PC-3 (cell line): Measurements from ENCODE around the gene TOX3. TPM values are rescaled to one million over a fixed set of nuclear protein-coding genes. Genes with fewer than 3 reads are reported as not detected.

Experiments used
- ATAC-seq: fragments of 200-7000 bp; cut with Tn5 transposase; 2 replicates; pipeline ENCODE4 v1.9.1; 2020; ENCODE audit warnings: mild to moderate bottlenecking, moderate library complexity
- Bru-seq: library from RNA; stranded (reverse); fragments of 400-500 nt; gene quantifications from one replicate; lab custom pipeline; 2021; lab: Mats Ljungman, UMichigan
- BruChase-seq, 2 experiments: library from RNA; stranded (reverse); fragments of 400-500 nt; gene quantifications; one replicate each; lab custom pipeline; 2021; lab: Mats Ljungman, UMichigan
- BruUV-seq: library from RNA; stranded (reverse); fragments of 400-500 nt; replicated peaks from 2 replicates; lab custom pipeline; 2021; lab: Mats Ljungman, UMichigan
- CTCF ChIA-PET: fragments of 300-600 bp; sonication (Branson Sonifier 250); formaldehyde crosslinking; loops from one replicate; lab custom pipeline; 2022; ENCODE audit warnings: antibody characterized with exemption; lab: Charles Lee
- POLR2A ChIA-PET: fragments of 300-600 bp; sonication (Branson Sonifier 250); formaldehyde crosslinking; loops from one replicate; lab custom pipeline; 2022; ENCODE audit warnings: antibody characterized with exemption; ENCODE audit not compliant: unreplicated experiment; lab: Charles Lee
- DNase-seq: peaks from one replicate; pipeline ENCODE4 v3.0.0-alpha.2; 2015
- H2AFZ ChIP-seq: fragments of 300-600 bp; sonication (generic); 2 replicates; pipeline ENCODE4 v1.6.0; 2016; ENCODE audit warnings: antibody characterized with exemption, low read length
- H3F3A ChIP-seq: fragments of 300-600 bp; sonication (generic); one replicate; pipeline ENCODE4 v1.6.0; 2017; ENCODE audit warnings: antibody characterized with exemption, low read length, control low read depth, mild to moderate bottlenecking; ENCODE audit not compliant: unreplicated experiment
- H3K27ac ChIP-seq: fragments of 300-600 bp; sonication (generic); 2 replicates; pipeline ENCODE4 v1.5.1; 2016; ENCODE audit warnings: mild to moderate bottlenecking, low read length
- H3K27me3 ChIP-seq: fragments of 300-600 bp; sonication (generic); 2 replicates; pipeline ENCODE4 v1.6.1; 2016; ENCODE audit warnings: low read length, mixed read lengths
- H3K36me3 ChIP-seq: fragments of 300-600 bp; sonication (generic); 2 replicates; pipeline ENCODE4 v1.6.1; 2016; ENCODE audit warnings: low read depth, mixed run types, low read length, mixed read lengths
- H3K4me1 ChIP-seq: fragments of 300-600 bp; sonication (generic); 2 replicates; pipeline ENCODE4 v1.5.1; 2016; ENCODE audit warnings: low read length; ENCODE audit not compliant: insufficient read depth
- H3K4me2 ChIP-seq: fragments of 300-600 bp; sonication (generic); 2 replicates; pipeline ENCODE4 v1.6.0; 2016; ENCODE audit warnings: low read length
- H3K4me3 ChIP-seq: fragments of 300-600 bp; sonication (generic); 2 replicates; pipeline ENCODE4 v1.5.1; 2016; ENCODE audit warnings: mild to moderate bottlenecking, low read length, mixed read lengths
- H3K79me2 ChIP-seq: fragments of 300-600 bp; sonication (generic); 2 replicates; pipeline ENCODE4 v1.6.1; 2017; ENCODE audit warnings: low read length, mixed read lengths
- H3K9ac ChIP-seq: fragments of 300-600 bp; sonication (generic); 2 replicates; pipeline ENCODE4 v1.6.0; 2016; ENCODE audit warnings: mild to moderate bottlenecking, low read length
- H3K9me2 ChIP-seq: fragments of 300-600 bp; sonication (generic); replicated peaks from 2 replicates; pipeline ENCODE4 v1.6.1; 2016; ENCODE audit warnings: mixed run types, low read length, mixed read lengths
- H3K9me3 ChIP-seq: fragments of 300-600 bp; sonication (generic); 2 replicates; pipeline ENCODE4 v1.6.1; 2016; ENCODE audit warnings: low read length, mixed read lengths
- H4K20me1 ChIP-seq: fragments of 300-600 bp; sonication (generic); 2 replicates; pipeline ENCODE4 v1.6.1; 2016; ENCODE audit warnings: low read length, mixed read lengths
- EZH2 ChIP-seq: fragments of 300-600 bp; sonication (generic); IDR thresholded peaks from one replicate; pipeline ENCODE4 v1.6.1; 2017; ENCODE audit warnings: antibody characterized with exemption, mild to moderate bottlenecking, low read length; ENCODE audit not compliant: unreplicated experiment
- EZH2phosphoT487 ChIP-seq: fragments of 300-600 bp; sonication (generic); IDR thresholded peaks from 2 replicates; pipeline ENCODE4 v1.6.1; 2018; ENCODE audit warnings: mild to moderate bottlenecking, antibody characterized with exemption, low read length, borderline replicate concordance
- intact Hi-C: fragments of 100-400 bp; cut with micrococcal nuclease; formaldehyde crosslinking; loops from 2 replicates; pipeline ENCODE4 v1.9.0; 2023
- long read RNA-seq: library from polyadenylated mRNA; unstranded; transcript quantifications from one replicate; pipeline ENCODE4 v2.0.0, GENCODE V29; 2021; ENCODE audit not compliant: unreplicated experiment
- total RNA-seq: library from RNA; depleted of rRNA; stranded (reverse); fragments of >200 nt; gene quantifications from 2 replicates; pipeline ENCODE4 v1.2.3, GENCODE V29; 2014; rRNA removed
- TF ChIP-seq, protein P1 (sequence below): fragments of 300-600 bp; sonication (generic); conservative IDR thresholded peaks from 2 replicates; pipeline ENCODE4 v1.5.1; 2017; ENCODE audit warnings: antibody characterized with exemption, low read depth, mild to moderate bottlenecking, low read length

Gene TOX3
- not detected in 2 replicates for total RNA-seq
- percentile 4 among the genes with signal in this experiment for Bru-seq, nascent RNA
- BruChase-seq, experiment 1, labeled RNA remaining after a 6-hour chase: percentile 5 among the genes with signal in this experiment
- percentile 4 among the genes with signal in this experiment for BruChase-seq, experiment 2, labeled RNA remaining after a 2-hour chase
- long read RNA-seq: 0 reads

GRCh38 chr16:52547004-52547833 lies at the start of gene TOX3:
TSS of gene TOX3 (minus strand) at chr16:52547143. CDS start at chr16:52546723, 420 bp downstream.
- POLR2A ChIA-PET: no interaction called here

GRCh38 chr16:52592778-52593177 lies 45.8 kb upstream of the TOX3 start:
- ATAC-seq: no peak
- Histone ChIP-seq H3K9me2 (no peaks in the 10 kb centered on the region), H3K9ac (no peak overlapping the region), H3K36me3 (no peaks in the 10 kb centered on the region), H3K4me2 (no peak overlapping the region), H3K79me2 (no peaks in the 10 kb centered on the region), H3K9me3 (no peaks in the 10 kb centered on the region), H2AFZ (no peak overlapping the region), H4K20me1 (no peaks in the 10 kb centered on the region), H3K27ac (no peak overlapping the region), H3K27me3 (no peaks in the 10 kb centered on the region), H3K4me3 (no peak overlapping the region), H3F3A (no peaks in the 10 kb centered on the region), H3K4me1 (no peaks in the 10 kb centered on the region)
- TF ChIP-seq, protein P1, sequence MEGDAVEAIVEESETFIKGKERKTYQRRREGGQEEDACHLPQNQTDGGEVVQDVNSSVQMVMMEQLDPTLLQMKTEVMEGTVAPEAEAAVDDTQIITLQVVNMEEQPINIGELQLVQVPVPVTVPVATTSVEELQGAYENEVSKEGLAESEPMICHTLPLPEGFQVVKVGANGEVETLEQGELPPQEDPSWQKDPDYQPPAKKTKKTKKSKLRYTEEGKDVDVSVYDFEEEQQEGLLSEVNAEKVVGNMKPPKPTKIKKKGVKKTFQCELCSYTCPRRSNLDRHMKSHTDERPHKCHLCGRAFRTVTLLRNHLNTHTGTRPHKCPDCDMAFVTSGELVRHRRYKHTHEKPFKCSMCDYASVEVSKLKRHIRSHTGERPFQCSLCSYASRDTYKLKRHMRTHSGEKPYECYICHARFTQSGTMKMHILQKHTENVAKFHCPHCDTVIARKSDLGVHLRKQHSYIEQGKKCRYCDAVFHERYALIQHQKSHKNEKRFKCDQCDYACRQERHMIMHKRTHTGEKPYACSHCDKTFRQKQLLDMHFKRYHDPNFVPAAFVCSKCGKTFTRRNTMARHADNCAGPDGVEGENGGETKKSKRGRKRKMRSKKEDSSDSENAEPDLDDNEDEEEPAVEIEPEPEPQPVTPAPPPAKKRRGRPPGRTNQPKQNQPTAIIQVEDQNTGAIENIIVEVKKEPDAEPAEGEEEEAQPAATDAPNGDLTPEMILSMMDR: no peak
- no peak for TF ChIP-seq EZH2phosphoT487
- TF ChIP-seq EZH2: no peak
- no TSS peak for BruUV-seq
- intact Hi-C loops: no loop called here
- CTCF ChIA-PET: no interaction called here
- DNase-seq: no peak
- POLR2A ChIA-PET: no interaction called here

More at GRCh38 chr16:52547004-52547833, at the start of gene TOX3:
- no peaks in the 10 kb centered on the region for H3K36me3 ChIP-seq
- no peak within 1 kb of the TSS for H2AFZ ChIP-seq
- TF ChIP-seq, protein P1: no peak
- TF ChIP-seq EZH2: no peak
- no peak for TF ChIP-seq EZH2phosphoT487
- H3K4me2 ChIP-seq: no peak within 1 kb of the TSS
- H3K4me1 ChIP-seq: no peaks in the 10 kb centered on the region
- BruUV-seq: no TSS peak
- ATAC-seq: no peak
- H3K79me2 ChIP-seq: no peaks in the 10 kb centered on the region
- no peaks in the 10 kb centered on the region for H3K9me3 ChIP-seq
- H3K27ac ChIP-seq: no peak within 1 kb of the TSS
- CTCF ChIA-PET: no interaction called here
- H4K20me1 ChIP-seq: no peaks in the 10 kb centered on the region
- intact Hi-C loops: no loop called here
- no peak within 1 kb of the TSS for H3K9ac ChIP-seq
- no peak for DNase-seq
- no peaks in the 10 kb centered on the region for H3F3A ChIP-seq
- no peaks in the 10 kb centered on the region for H3K9me2 ChIP-seq
- H3K27me3 ChIP-seq: peaks cover 22% of the 10 kb centered on the region
- no peak within 1 kb of the TSS for H3K4me3 ChIP-seq
